GM23338 (cell line): ENCODE results near the gene MYH3. TPM values are rescaled to one million over a fixed set of nuclear protein-coding genes. Genes with fewer than 3 reads are reported as not detected.

Source experiments
- ATAC-seq: fragments of 200-7000 bp; cut with Tn5 transposase; 3 replicates; pipeline ENCODE4 v1.9.1; 2020
- DNase-seq: peaks from one replicate; pipeline ENCODE4 v3.0.0-alpha.2; 2015; ENCODE audit warnings: low spot score
- H2AFZ ChIP-seq: fragments of 200-600 bp; sonication (generic); 2 replicates; pipeline ENCODE4 v1.8.0; 2016; ENCODE audit warnings: antibody characterized with exemption, mild to moderate bottlenecking, moderate library complexity
- H3F3A ChIP-seq: fragments of 200-600 bp; sonication (generic); replicated peaks from 2 replicates; pipeline ENCODE4 v1.8.0; 2017; ENCODE audit warnings: antibody characterized with exemption, mixed run types, low read depth
- H3K27ac ChIP-seq: fragments of 200-600 bp; sonication (generic); 2 replicates; pipeline ENCODE4 v1.6.1; 2016; ENCODE audit warnings: low read depth
- H3K27me3 ChIP-seq: fragments of 200-600 bp; sonication (generic); 2 replicates; pipeline ENCODE4 v1.8.0; 2016; ENCODE audit warnings: mild to moderate bottlenecking, mixed run types, moderate library complexity; ENCODE audit not compliant: insufficient read depth
- H3K36me3 ChIP-seq: fragments of 200-600 bp; sonication (generic); 2 replicates; pipeline ENCODE4 v1.8.0; 2016; ENCODE audit warnings: mild to moderate bottlenecking; ENCODE audit not compliant: insufficient read depth
- H3K4me1 ChIP-seq: fragments of 200-600 bp; sonication (generic); 2 replicates; pipeline ENCODE4 v1.8.0; 2016; ENCODE audit warnings: mild to moderate bottlenecking, moderate library complexity; ENCODE audit not compliant: insufficient read depth
- H3K4me2 ChIP-seq: fragments of 200-600 bp; sonication (generic); 2 replicates; pipeline ENCODE4 v1.7.1; 2017; ENCODE audit warnings: mixed run types
- H3K4me3 ChIP-seq: fragments of 200-600 bp; sonication (generic); 2 replicates; pipeline ENCODE4 v1.6.1; 2016; ENCODE audit warnings: mixed run types
- H3K79me2 ChIP-seq: fragments of 200-600 bp; sonication (generic); replicated peaks from 2 replicates; pipeline ENCODE4 v1.8.0; 2017; ENCODE audit warnings: mild to moderate bottlenecking; ENCODE audit not compliant: insufficient read depth
- H3K9me2 ChIP-seq: fragments of 200-600 bp; sonication (generic); 2 replicates; pipeline ENCODE4 v1.8.0; 2017; ENCODE audit not compliant: insufficient read depth
- H4K20me1 ChIP-seq: fragments of 200-600 bp; sonication (generic); replicated peaks from 2 replicates; pipeline ENCODE4 v1.8.0; 2017; ENCODE audit warnings: mild to moderate bottlenecking; ENCODE audit not compliant: insufficient read depth
- H3K27ac Mint-ChIP-seq: 2 replicates; pipeline ENCODE4 v1.8.0; 2020; ENCODE audit warnings: inconsistent platforms, mild to moderate bottlenecking, moderate library complexity, mixed read lengths
- H3K27me3 Mint-ChIP-seq: 3 replicates; pipeline ENCODE4 v1.8.0; 2022; ENCODE audit warnings: low read depth, mild to moderate bottlenecking, moderate library complexity, mixed read lengths, inconsistent platforms; ENCODE audit not compliant: insufficient read depth, poor library complexity
- H3K36me3 Mint-ChIP-seq: 3 replicates; pipeline ENCODE4 v1.8.0; 2021; ENCODE audit warnings: low read depth, mild to moderate bottlenecking, inconsistent platforms, moderate library complexity, mixed read lengths
- H3K4me1 Mint-ChIP-seq: 3 replicates; pipeline ENCODE4 v1.8.0; 2020; ENCODE audit warnings: mild to moderate bottlenecking, inconsistent platforms, mixed read lengths
- H3K4me3 Mint-ChIP-seq: 3 replicates; pipeline ENCODE4 v1.8.0; 2021; ENCODE audit warnings: moderate library complexity, mild to moderate bottlenecking, inconsistent platforms, mixed read lengths
- H3K9me3 Mint-ChIP-seq: 3 replicates; pipeline ENCODE4 v1.8.0; 2020; ENCODE audit warnings: moderate library complexity, mild to moderate bottlenecking, inconsistent platforms, mixed read lengths
- CTCF ChIP-seq, 2 experiments: fragments of 200-600 bp in 1 of 2; sonication (generic) in 1 of 2; conservative IDR thresholded peaks; 2 replicates each; pipeline versions ENCODE4 v1.5.1 to v1.6.1; 2016 to 2017; ENCODE audit warnings: antibody characterized with exemption in 2 of 2, low read depth in 2 of 2, mild to moderate bottlenecking in 2 of 2, moderate library complexity in 1 of 2
- ETS1 ChIP-seq: IDR thresholded peaks from 2 replicates; pipeline ENCODE4 v1.6.1; 2016; ENCODE audit warnings: antibody characterized with exemption
- EZH2 ChIP-seq: fragments of 200-600 bp; sonication (generic); IDR thresholded peaks from one replicate; pipeline ENCODE4 v1.8.0; 2017; ENCODE audit warnings: antibody characterized with exemption, mild to moderate bottlenecking, low read depth; ENCODE audit not compliant: unreplicated experiment
- JUNB ChIP-seq: IDR thresholded peaks from one replicate; pipeline ENCODE4 v1.6.1; 2016; ENCODE audit warnings: antibody characterized with exemption; ENCODE audit not compliant: unreplicated experiment
- POLR2AphosphoS5 ChIP-seq: IDR thresholded peaks from 2 replicates; pipeline ENCODE4 v1.6.1; 2016; ENCODE audit warnings: antibody characterized with exemption, low read depth
- REST ChIP-seq: IDR thresholded peaks from one replicate; pipeline ENCODE4 v1.6.1; 2018; ENCODE audit warnings: antibody characterized with exemption; ENCODE audit not compliant: unreplicated experiment
- STAT1 ChIP-seq: IDR thresholded peaks from one replicate; pipeline ENCODE4 v1.6.1; 2016; ENCODE audit warnings: antibody characterized with exemption; ENCODE audit not compliant: unreplicated experiment
- ZNF114 ChIP-seq: fragments of 250-450 bp; sonication (Bioruptor Pico); IDR thresholded peaks from 2 replicates; pipeline ENCODE4 v1.5.0; 2020; ENCODE audit warnings: mild to moderate bottlenecking, moderate library complexity
- ZNF462 ChIP-seq: fragments of 250-450 bp; sonication (Bioruptor Pico); IDR thresholded peaks from 2 replicates; pipeline ENCODE4 v1.5.0; 2020; ENCODE audit warnings: mild to moderate bottlenecking, moderate library complexity
- polyA plus RNA-seq: library from polyadenylated mRNA; unstranded; fragments of >200 nt; fragmentation: Nextera tagmentation; extraction: Ambion mirVana; gene quantifications from 2 replicates; pipeline ENCODE4 v1.2.1, GENCODE V29; 2016
- total RNA-seq: library from RNA; depleted of rRNA; stranded (reverse); fragments of >200 nt; shearing (Covaris generic); gene quantifications from 2 replicates; pipeline ENCODE4 v1.2.3, GENCODE V29; 2014

Gene MYH3
- total and polyA plus RNA-seq, 2 experiments from 2014 or later, result 0.84 to 1.8 TPM

GRCh38 chr17:10652984-10653659 is 4.0 kb downstream of the MYH3 start:
- TF ChIP-seq CTCF (conservative IDR thresholded peaks at IDR 0.05; ENCODE audit: low read depth in 2 of 2) (no peak), JUNB (no peak), ZNF114 (CRISPR knock-in tag) (no peak), EZH2 (no peak), REST (no peak), POLR2AphosphoS5 (no peak), STAT1 (no peak), ETS1 (no peak), ZNF462 (CRISPR knock-in tag) (no peak)
- H3K79me2 ChIP-seq, result no peaks in the 10 kb centered on the region
- H3K36me3 Mint-ChIP-seq, result no peaks in the 10 kb centered on the region; the same call in 2 of the 3 replicates
- H3F3A ChIP-seq, result no peaks in the 10 kb centered on the region
- H3K36me3 ChIP-seq, result no peaks in the 10 kb centered on the region
- H3K27ac ChIP-seq, result no peak overlapping the region
- H4K20me1 ChIP-seq, result no peaks in the 10 kb centered on the region
- no peak overlapping the region for H2AFZ ChIP-seq
- peaks cover 5% of the 10 kb centered on the region for H3K27me3 Mint-ChIP-seq
- ATAC-seq (no peak), DNase-seq (no peak)
- peaks cover 7% of the 10 kb centered on the region; the same call in 1 of the 3 replicates for H3K4me1 Mint-ChIP-seq
- no peak overlapping the region for H3K4me3 Mint-ChIP-seq
- H3K9me3 Mint-ChIP-seq, result no peaks in the 10 kb centered on the region; the same call in 2 of the 3 replicates
- H3K27ac Mint-ChIP-seq, result no peak overlapping the region; the same call in 1 of the 2 replicates
- H3K4me1 ChIP-seq, result no peaks in the 10 kb centered on the region
- H3K9me2 ChIP-seq, result no peaks in the 10 kb centered on the region
- H3K4me3 ChIP-seq, result no peak overlapping the region
- H3K27me3 ChIP-seq, result no peaks in the 10 kb centered on the region
- no peak overlapping the region for H3K4me2 ChIP-seq
